Measurements from ENCODE around the gene RBFOX2.

- TF ChIP-seq, protein P1, sequence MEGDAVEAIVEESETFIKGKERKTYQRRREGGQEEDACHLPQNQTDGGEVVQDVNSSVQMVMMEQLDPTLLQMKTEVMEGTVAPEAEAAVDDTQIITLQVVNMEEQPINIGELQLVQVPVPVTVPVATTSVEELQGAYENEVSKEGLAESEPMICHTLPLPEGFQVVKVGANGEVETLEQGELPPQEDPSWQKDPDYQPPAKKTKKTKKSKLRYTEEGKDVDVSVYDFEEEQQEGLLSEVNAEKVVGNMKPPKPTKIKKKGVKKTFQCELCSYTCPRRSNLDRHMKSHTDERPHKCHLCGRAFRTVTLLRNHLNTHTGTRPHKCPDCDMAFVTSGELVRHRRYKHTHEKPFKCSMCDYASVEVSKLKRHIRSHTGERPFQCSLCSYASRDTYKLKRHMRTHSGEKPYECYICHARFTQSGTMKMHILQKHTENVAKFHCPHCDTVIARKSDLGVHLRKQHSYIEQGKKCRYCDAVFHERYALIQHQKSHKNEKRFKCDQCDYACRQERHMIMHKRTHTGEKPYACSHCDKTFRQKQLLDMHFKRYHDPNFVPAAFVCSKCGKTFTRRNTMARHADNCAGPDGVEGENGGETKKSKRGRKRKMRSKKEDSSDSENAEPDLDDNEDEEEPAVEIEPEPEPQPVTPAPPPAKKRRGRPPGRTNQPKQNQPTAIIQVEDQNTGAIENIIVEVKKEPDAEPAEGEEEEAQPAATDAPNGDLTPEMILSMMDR (conservative IDR thresholded peaks at IDR 0.05; ENCODE audit: low read length) = no peak
- TF ChIP-seq EZH2phosphoT487 (IDR thresholded peaks at IDR 0.05; ENCODE audit: borderline replicate concordance, low read depth, low read length) = no peak
Observed at GRCh38 chr22:36003972-36004674, 24.5 kb downstream of the RBFOX2 start.

Measured in OCI-LY7 (cell line).